Epithelial cell of esophagus (primary cell): ENCODE data around the gene TMEM30A.

Experiments used
- DNase-seq: peaks from one replicate; pipeline ENCODE4 v3.0.0; 2010; ENCODE audit warnings: low read depth
- H3K4me3 ChIP-seq: 2 replicates; pipeline ENCODE4 v1.5.1; 2011; ENCODE audit warnings: mild to moderate bottlenecking, low read length, control low read depth
- CTCF ChIP-seq: IDR thresholded peaks from 2 replicates; pipeline ENCODE4 v1.5.1; 2011; ENCODE audit warnings: low read depth, mild to moderate bottlenecking, low read length, control low read depth, inconsistent platforms; ENCODE audit not compliant: insufficient read depth; ENCODE audit errors: missing control alignments

TMEM30A gene

DNA sequence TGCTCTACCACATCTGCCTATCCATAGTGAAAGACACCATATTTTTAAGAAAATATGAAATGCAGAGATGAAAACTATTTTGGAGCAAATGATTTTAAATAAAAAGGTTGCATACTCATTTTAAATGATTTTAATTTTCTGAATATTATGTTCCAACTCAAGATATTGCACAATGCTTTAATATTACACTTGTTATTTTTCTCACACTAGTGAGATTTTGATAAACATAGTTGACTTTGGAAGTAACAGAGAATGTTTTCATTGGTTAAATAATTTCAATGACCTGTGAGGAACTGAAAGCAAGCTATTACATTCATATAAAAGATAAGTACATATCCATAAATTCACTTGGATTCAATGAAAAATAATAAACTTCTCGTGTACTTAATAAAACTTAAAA is 7.2 kb upstream of the TMEM30A start:
- H3K4me3 ChIP-seq = no peak overlapping the region
- no peak for DNase-seq
- no peak for TF ChIP-seq CTCF

- TF ChIP-seq CTCF = no peak
- no peak overlapping the region for H3K4me3 ChIP-seq
- no peak for DNase-seq
These were observed 6.7 kb upstream of the TMEM30A start for GRCh38 chr6:75291331-75291730.

DNA sequence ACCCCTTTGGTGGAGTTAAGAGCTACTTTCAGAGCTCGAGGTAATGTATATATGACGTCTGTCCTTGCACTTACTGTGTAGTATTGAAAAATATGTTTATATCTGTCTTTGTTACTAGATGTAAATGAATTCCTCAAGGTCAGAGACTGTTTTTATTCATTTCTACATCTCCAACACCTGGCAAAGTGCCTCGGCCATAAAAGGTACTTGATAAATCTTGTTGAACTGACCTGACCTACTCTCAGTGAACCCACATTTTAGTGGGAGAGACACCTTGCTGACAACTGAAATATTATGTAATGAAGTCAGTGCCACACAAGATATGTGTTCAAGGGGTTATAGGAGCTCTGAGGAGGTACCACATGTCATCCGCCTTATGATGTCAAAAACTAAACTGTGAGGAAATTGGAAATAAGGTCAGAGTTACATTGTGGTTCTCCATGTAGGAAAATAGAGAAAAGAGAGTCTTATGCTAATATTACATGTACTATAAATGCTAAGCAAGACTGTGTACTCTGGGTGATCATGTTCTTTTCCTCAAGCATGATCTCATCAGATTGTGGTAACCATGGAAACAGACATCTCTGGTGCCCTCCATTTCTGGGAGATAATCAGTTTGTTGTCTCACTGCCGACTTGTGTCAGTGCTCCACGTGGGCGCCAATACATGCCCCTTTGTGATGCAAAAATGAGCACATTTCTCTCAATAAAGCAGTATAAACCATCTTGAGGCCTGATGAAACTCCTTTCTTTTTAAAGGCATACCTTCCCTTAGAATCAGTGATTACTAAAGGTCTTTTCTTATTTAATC is 5.7 kb upstream of the TMEM30A start:
- DNase-seq = no peak
- no peak overlapping the region for H3K4me3 ChIP-seq
- TF ChIP-seq CTCF = no peak

GRCh38 chr6:75288023-75288422 is 3.4 kb upstream of the TMEM30A start:
- no peak for TF ChIP-seq CTCF
- no peak overlapping the region for H3K4me3 ChIP-seq
- peak; percentile 81 for DNase-seq

GRCh38 chr6:75287424-75287823 is 2.8 kb upstream of the TMEM30A start:
- no peak for DNase-seq
- TF ChIP-seq CTCF = no peak
- no peak overlapping the region for H3K4me3 ChIP-seq

GRCh38 chr6:75286955-75287354 is 2.4 kb upstream of the TMEM30A start:
- no peak overlapping the region for H3K4me3 ChIP-seq
- TF ChIP-seq CTCF = no peak
- no peak for DNase-seq

GRCh38 chr6:75285283-75285639 is 669 bp upstream of the TMEM30A start:
- peak overlapping the region; percentile 93 for H3K4me3 ChIP-seq
- peak; percentile 22 for DNase-seq

More at GRCh38 chr6:75285283-75285639, 669 bp upstream of the TMEM30A start:
- TF ChIP-seq CTCF = no peak
